ENCODE results near the gene SLC49A4.

Gene SLC49A4

DNA sequence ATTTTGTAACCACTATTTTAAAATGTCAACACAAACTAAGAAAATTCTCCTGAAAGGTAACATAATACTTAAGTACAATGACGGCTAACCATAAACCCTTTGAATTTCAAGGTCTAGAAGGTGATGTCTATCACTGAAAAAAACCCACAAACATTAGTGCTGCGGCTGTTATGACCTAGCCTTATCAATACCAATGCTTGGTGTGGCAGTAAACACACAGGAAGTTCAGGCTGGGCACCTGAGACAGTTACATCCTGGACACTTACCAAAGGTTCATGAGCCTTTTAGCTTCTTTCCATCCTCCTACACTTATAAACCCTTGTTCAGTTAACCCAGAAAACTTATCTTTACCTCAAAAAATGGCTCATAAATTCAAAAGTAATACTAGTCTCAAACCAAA lies 7.0 kb upstream of the SLC49A4 start:
- no peak for TF ChIP-seq ZFX (IDR thresholded peaks at IDR 0.05; ENCODE audit: borderline replicate concordance)
- TF ChIP-seq, protein P1, sequence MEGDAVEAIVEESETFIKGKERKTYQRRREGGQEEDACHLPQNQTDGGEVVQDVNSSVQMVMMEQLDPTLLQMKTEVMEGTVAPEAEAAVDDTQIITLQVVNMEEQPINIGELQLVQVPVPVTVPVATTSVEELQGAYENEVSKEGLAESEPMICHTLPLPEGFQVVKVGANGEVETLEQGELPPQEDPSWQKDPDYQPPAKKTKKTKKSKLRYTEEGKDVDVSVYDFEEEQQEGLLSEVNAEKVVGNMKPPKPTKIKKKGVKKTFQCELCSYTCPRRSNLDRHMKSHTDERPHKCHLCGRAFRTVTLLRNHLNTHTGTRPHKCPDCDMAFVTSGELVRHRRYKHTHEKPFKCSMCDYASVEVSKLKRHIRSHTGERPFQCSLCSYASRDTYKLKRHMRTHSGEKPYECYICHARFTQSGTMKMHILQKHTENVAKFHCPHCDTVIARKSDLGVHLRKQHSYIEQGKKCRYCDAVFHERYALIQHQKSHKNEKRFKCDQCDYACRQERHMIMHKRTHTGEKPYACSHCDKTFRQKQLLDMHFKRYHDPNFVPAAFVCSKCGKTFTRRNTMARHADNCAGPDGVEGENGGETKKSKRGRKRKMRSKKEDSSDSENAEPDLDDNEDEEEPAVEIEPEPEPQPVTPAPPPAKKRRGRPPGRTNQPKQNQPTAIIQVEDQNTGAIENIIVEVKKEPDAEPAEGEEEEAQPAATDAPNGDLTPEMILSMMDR (IDR thresholded peaks at IDR 0.05), result no peak
- H3K27ac ChIP-seq, result no peak overlapping the region

DNA sequence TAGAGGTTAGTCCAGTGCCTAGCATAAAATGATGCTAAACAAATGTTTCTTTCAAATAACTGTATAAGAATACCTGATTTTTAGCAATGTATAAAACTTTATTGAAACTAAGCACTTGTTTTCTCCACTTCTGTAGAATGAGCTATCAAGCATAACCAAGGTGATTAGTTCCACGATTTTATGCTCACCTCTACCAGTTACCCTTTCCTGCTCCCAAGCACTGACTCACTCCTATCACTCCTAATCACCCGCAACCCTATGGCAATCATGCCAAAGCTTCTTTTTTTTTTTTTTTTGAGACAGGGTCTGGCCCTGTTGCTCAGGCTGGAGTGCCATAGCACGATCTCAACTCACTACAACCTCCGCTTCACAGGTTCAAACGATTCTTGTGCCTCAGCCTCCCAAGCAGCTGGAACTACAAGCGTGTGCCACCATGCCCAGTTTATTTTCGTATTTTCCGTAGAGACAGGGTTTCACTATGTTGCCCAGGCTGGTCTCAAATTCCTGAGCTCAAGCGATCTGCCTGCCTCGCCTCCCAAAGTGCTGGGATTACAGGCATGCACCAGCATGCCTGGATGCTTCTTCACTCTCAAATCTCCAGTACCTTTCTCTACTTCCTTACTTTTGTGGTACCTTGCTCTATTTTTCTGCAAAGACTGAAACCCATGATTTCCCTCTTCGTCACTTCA lies 5.1 kb upstream of the SLC49A4 start:
- TF ChIP-seq, protein P1 (IDR thresholded peaks at IDR 0.05), result no peak
- H3K27ac ChIP-seq, result no peak overlapping the region

DNA sequence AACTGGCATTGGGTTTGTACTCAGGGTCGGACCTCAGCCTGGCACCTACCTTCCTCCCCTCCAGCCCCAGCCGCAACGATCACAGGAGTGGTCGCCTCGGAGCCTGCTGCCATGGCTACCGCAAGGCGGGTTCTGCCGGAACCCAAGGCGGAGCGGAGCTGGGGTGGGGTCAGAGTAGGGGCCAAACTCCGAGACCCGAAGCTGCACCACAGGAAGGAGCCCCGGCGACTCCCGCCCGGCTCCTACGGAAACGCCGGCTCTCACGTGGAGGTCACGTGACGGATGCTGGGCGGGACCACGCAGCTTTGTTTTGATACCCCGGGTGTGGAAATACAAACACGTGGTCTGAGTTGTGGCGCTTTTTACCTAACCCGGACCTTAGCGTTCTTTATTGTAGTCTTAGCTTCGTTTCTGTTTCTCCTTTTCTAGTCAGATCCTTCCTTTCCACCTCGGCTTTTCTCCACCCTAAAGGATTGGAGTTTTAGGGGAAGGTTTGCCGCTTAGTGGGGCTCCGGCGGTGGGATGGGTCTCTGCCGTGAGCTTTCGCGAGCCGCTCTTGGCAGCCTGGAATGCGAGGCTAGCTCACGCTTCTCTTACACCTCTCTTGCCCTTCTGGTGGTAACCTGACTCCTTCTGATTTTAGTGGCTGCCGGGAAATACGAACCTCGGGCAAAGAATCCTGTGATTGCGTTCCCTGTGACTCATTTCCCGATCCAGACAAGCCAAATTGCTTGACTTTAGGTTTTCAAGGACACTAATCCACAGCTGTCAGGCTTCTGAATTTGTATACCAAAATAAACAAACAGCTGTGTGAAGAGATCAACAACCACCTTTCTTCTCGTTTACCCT lies 1.1 kb upstream of the SLC49A4 start, which contains the start of gene HSPBAP1:
Gene HSPBAP1, minus strand, starts transcription at position 264 of the 849 bp plus-strand sequence. Its CDS starts 151 bp downstream, at position 113.
- peak within 1 kb of the TSS; percentile 90 for H3K27ac ChIP-seq
- no peak for TF ChIP-seq ZFX (IDR thresholded peaks at IDR 0.05; ENCODE audit: borderline replicate concordance)
- TF ChIP-seq, protein P1 (IDR thresholded peaks at IDR 0.05), result no peak

DNA sequence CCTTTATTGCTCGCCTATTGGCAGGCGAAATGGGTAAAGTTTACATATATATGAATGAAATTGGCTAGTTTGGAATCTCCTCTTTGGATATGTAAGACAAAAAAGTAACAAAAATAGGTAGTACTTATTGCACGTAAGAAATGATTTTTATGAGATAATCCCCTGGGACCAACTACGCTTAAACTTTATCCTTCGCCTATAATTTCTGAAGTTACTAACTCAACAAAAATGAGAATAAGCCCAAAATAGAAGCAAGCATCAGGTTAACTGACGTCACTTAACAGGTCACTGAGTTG lies 438 bp upstream of the SLC49A4 start:
- H3K27ac ChIP-seq, result peak overlapping the region; percentile 90
- TF ChIP-seq, protein P1 (IDR thresholded peaks at IDR 0.05), result no peak
- no peak for TF ChIP-seq ZFX (IDR thresholded peaks at IDR 0.05; ENCODE audit: borderline replicate concordance)

DNA sequence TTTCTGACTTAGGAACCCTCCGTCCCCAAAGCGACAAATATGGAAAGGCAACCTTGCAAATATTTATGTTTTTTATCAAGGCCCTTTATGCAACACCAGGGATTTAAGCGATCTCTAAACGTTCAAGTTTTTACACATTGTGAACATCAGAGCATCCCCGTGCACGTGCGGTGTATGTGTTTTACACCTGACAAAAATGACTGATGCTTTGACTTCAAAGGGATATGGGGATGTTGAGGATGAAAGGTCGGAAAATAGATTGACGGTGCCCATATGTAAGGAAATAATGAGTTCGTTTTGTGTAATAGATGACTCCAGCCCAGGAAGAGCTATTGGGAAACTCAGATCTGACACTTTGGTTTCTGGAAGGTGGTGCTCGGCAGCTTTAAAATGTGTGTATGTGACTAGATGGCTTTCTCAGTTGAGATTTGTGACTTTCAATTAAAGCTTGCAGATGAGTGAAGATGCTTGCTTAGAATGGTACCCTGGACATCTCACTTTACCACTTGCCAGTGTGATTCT lies 866 bp downstream of the SLC49A4 start:
- peak overlapping the region; percentile 90; the same call in 1 of the 2 replicates for H3K27ac ChIP-seq
- TF ChIP-seq, protein P1 (IDR thresholded peaks at IDR 0.05), result no peak
- TF ChIP-seq ZFX (IDR thresholded peaks at IDR 0.05; ENCODE audit: borderline replicate concordance), result no peak

DNA sequence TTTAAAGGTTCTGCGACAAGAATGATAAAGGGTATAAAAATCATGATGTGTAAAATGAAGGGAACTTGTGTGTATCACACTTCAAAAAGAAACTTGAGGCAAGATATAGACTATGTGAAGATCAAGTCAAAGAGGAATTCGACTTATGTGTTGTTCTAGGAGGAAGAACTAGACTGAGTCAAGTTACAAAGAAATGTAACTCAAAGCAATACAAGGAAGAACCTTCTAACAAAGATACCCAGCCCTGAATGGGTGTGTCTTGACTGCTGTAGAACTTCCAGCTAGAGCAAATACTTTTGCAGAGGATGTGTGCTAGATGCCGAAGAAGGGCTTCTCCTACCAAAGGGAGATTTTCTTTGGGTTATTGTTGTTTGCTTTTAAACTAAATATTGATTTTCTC lies 2.4 kb downstream of the SLC49A4 start:
- no peak overlapping the region for H3K27ac ChIP-seq
- TF ChIP-seq, protein P1 (IDR thresholded peaks at IDR 0.05), result no peak
- TF ChIP-seq ZFX (IDR thresholded peaks at IDR 0.05; ENCODE audit: borderline replicate concordance), result no peak

DNA sequence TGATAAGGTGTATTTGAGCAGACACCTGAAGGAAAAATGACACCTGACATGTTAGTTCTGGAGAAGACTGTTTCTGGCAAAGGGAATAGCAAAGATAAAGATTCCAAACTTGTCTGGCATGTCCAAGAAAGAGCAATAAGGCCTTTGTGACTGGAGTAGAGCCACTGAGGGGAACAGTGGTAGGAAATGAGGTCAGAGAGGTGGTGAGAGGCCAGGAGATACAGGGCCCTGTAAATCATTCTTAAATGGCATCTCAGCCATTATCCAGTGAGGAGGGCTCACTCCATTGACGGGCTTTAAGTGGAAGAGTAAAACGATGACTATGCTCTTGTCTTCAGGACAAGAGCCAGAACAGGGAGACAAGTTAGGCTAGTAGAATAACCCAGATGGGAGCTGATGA lies 4.5 kb downstream of the SLC49A4 start:
- no peak overlapping the region for H3K27ac ChIP-seq
- no peak for TF ChIP-seq ZFX (IDR thresholded peaks at IDR 0.05; ENCODE audit: borderline replicate concordance)
- TF ChIP-seq, protein P1 (IDR thresholded peaks at IDR 0.05), result no peak
